ENCODE data around the gene PRKN.

- TF ChIP-seq CTCF (IDR thresholded peaks at IDR 0.05; ENCODE audit: extremely low read depth in 1 of 2, insufficient read depth in 1 of 2, low read depth in 1 of 2, low read length in 2 of 2) (no peak), EZH2 (IDR thresholded peaks at IDR 0.05; ENCODE audit: borderline replicate concordance, low read depth, low read length, severe bottlenecking) (no peak)
Measured at GRCh38 chr6:162722226-162722625, 5.3 kb downstream of the PRKN start.

Data from endothelial cell of umbilical vein (primary cell).